Loucy (cell line): Measurements from ENCODE around the gene CD7.

ENCODE experiments used
- H2AFZ ChIP-seq: fragments of 200-600 bp; sonication (generic); 2 replicates; pipeline ENCODE4 v1.6.0; 2016; ENCODE audit warnings: antibody characterized with exemption, mild to moderate bottlenecking, low read length, moderate library complexity
- H3F3A ChIP-seq: fragments of 200-600 bp; 2 replicates; pipeline ENCODE4 v1.6.0; 2016; ENCODE audit warnings: antibody characterized with exemption, low read depth, mild to moderate bottlenecking
- H3K27me3 ChIP-seq: fragments of 200-600 bp; sonication (generic); 2 replicates; pipeline ENCODE4 v1.6.1; 2014; ENCODE audit warnings: low read length, mild to moderate bottlenecking; ENCODE audit not compliant: insufficient read depth, poor library complexity, severe bottlenecking
- H3K36me3 ChIP-seq: fragments of 200-600 bp; sonication (generic); 2 replicates; pipeline ENCODE4 v1.6.1; 2016; ENCODE audit warnings: low read length; ENCODE audit not compliant: insufficient read depth
- H3K4me1 ChIP-seq: fragments of 200-600 bp; sonication (generic); 2 replicates; pipeline ENCODE4 v1.5.1; 2014; ENCODE audit warnings: low read length, mild to moderate bottlenecking; ENCODE audit not compliant: insufficient read depth, poor library complexity, severe bottlenecking
- H3K4me2 ChIP-seq: fragments of 200-600 bp; sonication (generic); 2 replicates; pipeline ENCODE4 v1.6.0; 2014; ENCODE audit warnings: antibody characterized with exemption, low read length, low read depth, mild to moderate bottlenecking; ENCODE audit not compliant: poor library complexity, severe bottlenecking
- H3K4me3 ChIP-seq: fragments of 200-600 bp; sonication (generic); 2 replicates; pipeline ENCODE4 v1.5.1; 2014; ENCODE audit warnings: low read length, mild to moderate bottlenecking, mixed read lengths; ENCODE audit not compliant: poor library complexity, severe bottlenecking
- H3K79me2 ChIP-seq: fragments of 200-600 bp; sonication (generic); 2 replicates; pipeline ENCODE4 v1.6.1; 2014; ENCODE audit warnings: low read length; ENCODE audit not compliant: insufficient read depth
- H3K9ac ChIP-seq: fragments of 200-600 bp; sonication (generic); 2 replicates; pipeline ENCODE4 v1.6.0; 2014; ENCODE audit warnings: mild to moderate bottlenecking, low read depth, low read length, moderate library complexity; ENCODE audit not compliant: poor library complexity, severe bottlenecking
- H3K9me2 ChIP-seq: fragments of 200-600 bp; sonication (generic); replicated peaks from 2 replicates; pipeline ENCODE4 v1.6.1; 2016; ENCODE audit warnings: low read depth, low read length, mixed read lengths
- H3K9me3 ChIP-seq: fragments of 200-600 bp; sonication (generic); 2 replicates; pipeline ENCODE4 v1.6.1; 2014; ENCODE audit warnings: mild to moderate bottlenecking, antibody characterized with exemption, low read length, low read depth; ENCODE audit not compliant: insufficient read depth
- H4K20me1 ChIP-seq: fragments of 200-600 bp; sonication (generic); 2 replicates; pipeline ENCODE4 v1.6.0; 2014; ENCODE audit warnings: antibody characterized with exemption, low read length, mild to moderate bottlenecking; ENCODE audit not compliant: insufficient read depth, poor library complexity, severe bottlenecking
- EZH2phosphoT487 ChIP-seq: fragments of 200-600 bp; IDR thresholded peaks from 2 replicates; pipeline ENCODE4 v1.6.1; 2018; ENCODE audit warnings: antibody characterized with exemption, mild to moderate bottlenecking, moderate library complexity, borderline replicate concordance
- TF ChIP-seq, protein P1 (sequence below): fragments of 200-600 bp; sonication (generic); conservative IDR thresholded peaks from 2 replicates; pipeline ENCODE4 v1.5.1; 2014; ENCODE audit warnings: mild to moderate bottlenecking, antibody characterized with exemption, low read length

Gene CD7

DNA sequence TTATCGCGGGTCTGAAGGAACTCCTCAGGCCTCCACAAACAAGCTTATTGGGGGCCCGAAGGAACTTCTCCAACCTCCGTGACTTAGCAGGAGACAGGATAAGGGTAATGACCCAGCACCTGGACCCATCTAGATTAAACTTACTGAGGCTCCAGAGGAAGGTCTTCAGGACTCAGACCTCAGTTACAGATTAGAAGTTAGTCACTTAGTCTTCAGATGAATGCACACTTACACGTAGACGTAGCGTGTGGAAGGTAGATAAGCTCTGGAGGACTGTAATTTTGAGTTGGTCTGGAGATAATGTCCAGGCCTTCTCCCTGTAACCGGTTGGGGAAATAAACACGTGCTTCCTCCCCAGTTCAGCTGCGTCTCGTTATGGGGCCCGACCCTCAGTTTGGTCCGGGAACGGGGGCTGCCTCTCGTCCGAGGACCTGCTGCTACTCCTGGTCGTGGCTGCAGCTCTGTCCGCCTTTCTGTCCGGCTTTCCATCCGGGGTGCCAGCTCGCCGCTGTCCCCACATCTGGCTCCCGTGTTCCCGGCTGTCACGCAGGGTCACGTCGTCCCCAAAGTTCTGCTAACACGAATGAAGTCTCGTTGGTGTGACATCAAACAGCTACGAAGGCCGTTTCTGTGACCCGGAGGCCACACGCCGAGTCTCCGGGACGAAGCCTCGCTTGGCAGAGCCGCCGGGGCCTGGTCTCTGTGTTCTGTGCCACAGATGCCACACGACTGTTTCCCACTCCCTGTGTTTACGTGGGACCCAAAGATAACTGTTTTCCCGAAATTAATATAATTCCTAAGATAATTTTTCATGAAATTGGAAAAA lies 28.0 kb upstream of the CD7 start:
- no peak overlapping the region for H3K4me2 ChIP-seq
- no peak overlapping the region for H2AFZ ChIP-seq
- H3K9ac ChIP-seq: no peak overlapping the region
- no peaks in the 10 kb centered on the region for H3K36me3 ChIP-seq
- H4K20me1 ChIP-seq: no peaks in the 10 kb centered on the region
- no peaks in the 10 kb centered on the region for H3F3A ChIP-seq
- no peaks in the 10 kb centered on the region for H3K79me2 ChIP-seq
- no peaks in the 10 kb centered on the region for H3K9me2 ChIP-seq
- no peak overlapping the region for H3K4me3 ChIP-seq
- no peaks in the 10 kb centered on the region for H3K27me3 ChIP-seq
- no peak for TF ChIP-seq EZH2phosphoT487
- TF ChIP-seq, protein P1, sequence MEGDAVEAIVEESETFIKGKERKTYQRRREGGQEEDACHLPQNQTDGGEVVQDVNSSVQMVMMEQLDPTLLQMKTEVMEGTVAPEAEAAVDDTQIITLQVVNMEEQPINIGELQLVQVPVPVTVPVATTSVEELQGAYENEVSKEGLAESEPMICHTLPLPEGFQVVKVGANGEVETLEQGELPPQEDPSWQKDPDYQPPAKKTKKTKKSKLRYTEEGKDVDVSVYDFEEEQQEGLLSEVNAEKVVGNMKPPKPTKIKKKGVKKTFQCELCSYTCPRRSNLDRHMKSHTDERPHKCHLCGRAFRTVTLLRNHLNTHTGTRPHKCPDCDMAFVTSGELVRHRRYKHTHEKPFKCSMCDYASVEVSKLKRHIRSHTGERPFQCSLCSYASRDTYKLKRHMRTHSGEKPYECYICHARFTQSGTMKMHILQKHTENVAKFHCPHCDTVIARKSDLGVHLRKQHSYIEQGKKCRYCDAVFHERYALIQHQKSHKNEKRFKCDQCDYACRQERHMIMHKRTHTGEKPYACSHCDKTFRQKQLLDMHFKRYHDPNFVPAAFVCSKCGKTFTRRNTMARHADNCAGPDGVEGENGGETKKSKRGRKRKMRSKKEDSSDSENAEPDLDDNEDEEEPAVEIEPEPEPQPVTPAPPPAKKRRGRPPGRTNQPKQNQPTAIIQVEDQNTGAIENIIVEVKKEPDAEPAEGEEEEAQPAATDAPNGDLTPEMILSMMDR: no peak
- no peaks in the 10 kb centered on the region for H3K4me1 ChIP-seq
- no peaks in the 10 kb centered on the region for H3K9me3 ChIP-seq

DNA sequence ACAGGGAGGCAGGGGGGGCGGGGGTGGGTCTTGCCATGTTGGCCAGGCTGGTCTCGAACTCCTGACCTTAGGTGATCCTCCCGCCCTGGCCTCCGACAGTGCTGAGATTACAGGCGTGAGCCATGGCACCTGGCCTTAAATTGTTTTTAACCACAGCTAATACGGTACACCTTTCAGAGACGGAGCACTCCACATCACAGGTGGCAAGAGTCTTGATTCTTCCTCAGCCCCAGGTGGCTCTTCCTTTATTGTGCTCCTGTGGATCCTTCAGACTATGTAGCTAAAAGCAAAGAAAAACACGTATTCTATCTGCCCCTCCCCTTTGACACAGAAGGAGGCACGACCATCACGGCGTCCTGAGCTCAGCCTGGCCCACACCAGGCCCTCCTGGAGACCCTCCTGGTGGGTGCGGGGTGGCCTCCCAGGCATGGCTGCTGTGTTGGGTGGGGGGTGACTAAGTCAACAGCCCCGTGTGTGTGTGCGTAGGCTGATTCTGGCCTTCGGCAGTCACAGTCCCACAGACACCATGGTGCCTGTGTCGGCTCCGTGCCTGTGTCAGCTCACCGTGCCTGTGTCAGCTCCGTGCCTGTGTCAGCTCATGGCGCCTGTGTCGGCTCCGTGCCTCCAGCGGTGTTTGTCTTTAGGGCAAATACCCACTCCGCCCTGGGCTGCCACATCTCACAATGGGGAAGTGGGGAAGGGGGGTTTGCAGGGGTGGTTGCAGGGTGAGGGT lies 26.9 kb upstream of the CD7 start:
- H3K9ac ChIP-seq: no peak overlapping the region
- H3K9me2 ChIP-seq: no peaks in the 10 kb centered on the region
- H3K4me2 ChIP-seq: no peak overlapping the region
- H3K4me1 ChIP-seq: no peaks in the 10 kb centered on the region
- H3K4me3 ChIP-seq: no peak overlapping the region
- H3K27me3 ChIP-seq: no peaks in the 10 kb centered on the region
- no peaks in the 10 kb centered on the region for H3K36me3 ChIP-seq
- H4K20me1 ChIP-seq: no peaks in the 10 kb centered on the region
- no peak for TF ChIP-seq EZH2phosphoT487
- TF ChIP-seq, protein P1: no peak
- H2AFZ ChIP-seq: no peak overlapping the region
- no peaks in the 10 kb centered on the region for H3F3A ChIP-seq
- no peaks in the 10 kb centered on the region for H3K79me2 ChIP-seq
- H3K9me3 ChIP-seq: no peaks in the 10 kb centered on the region

DNA sequence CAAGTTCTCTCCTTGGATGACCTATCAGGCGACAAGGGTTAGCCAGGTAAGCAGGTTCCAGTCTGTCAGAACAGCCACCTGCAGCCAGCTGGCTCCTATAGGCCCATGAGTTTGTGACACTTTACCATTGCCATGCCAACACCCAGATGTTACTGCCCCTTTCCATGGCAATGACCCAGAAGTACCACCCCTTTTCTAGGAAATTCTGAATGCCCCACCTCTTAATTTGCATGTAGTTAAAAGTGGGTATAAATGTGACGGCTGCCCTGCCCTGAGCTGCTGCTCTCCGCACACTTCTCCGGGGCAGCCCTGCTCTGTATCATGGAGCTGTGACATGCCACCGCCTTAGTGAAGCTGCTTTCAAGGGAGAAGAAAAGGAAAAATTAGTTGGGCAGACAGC lies 26.2 kb upstream of the CD7 start:
- Histone ChIP-seq H4K20me1 (no peaks in the 10 kb centered on the region), H3K27me3 (no peaks in the 10 kb centered on the region), H3F3A (no peaks in the 10 kb centered on the region), H3K9me3 (no peaks in the 10 kb centered on the region), H3K4me2 (no peak overlapping the region), H3K4me1 (no peaks in the 10 kb centered on the region), H2AFZ (no peak overlapping the region), H3K9me2 (no peaks in the 10 kb centered on the region), H3K36me3 (no peaks in the 10 kb centered on the region), H3K4me3 (no peak overlapping the region), H3K79me2 (no peaks in the 10 kb centered on the region), H3K9ac (no peak overlapping the region)
- TF ChIP-seq, protein P1: no peak
- TF ChIP-seq EZH2phosphoT487: no peak
